Stomach (tissue), 4 donors: ENCODE data around the gene GABRR2.

Experiments used
- CTCF ChIP-seq, 7 experiments: fragments of 450-650 bp in 4 of 7; fragments of 200-600 bp in 3 of 7; sonication (generic) in 3 of 7; IDR thresholded peaks; one replicate each; pipeline ENCODE4 v1.5.1; 2016 to 2019; ENCODE audit warnings: antibody characterized with exemption in 7 of 7, control low read depth in 2 of 7, mild to moderate bottlenecking in 1 of 7
- POLR2A ChIP-seq, 4 donors: fragments of 450-650 bp; IDR thresholded peaks; one replicate each; pipeline ENCODE4 v1.6.1; 2016; ENCODE audit warnings: antibody characterized with exemption in 4 of 4, control low read depth in 2 of 4, mild to moderate bottlenecking in 1 of 4, moderate library complexity in 1 of 4

GRCh38 chr6:89275900-89276299 lies 39.2 kb downstream of the GABRR2 start:
- TF ChIP-seq POLR2A (IDR thresholded peaks at IDR 0.05), result no peak
- no peak for TF ChIP-seq CTCF (IDR thresholded peaks at IDR 0.05)
